ENCODE results near the gene AMOT. TPM values are rescaled to one million over a fixed set of nuclear protein-coding genes. Genes with fewer than 3 reads are reported as not detected.

Gene AMOT
- total and polyA plus RNA-seq, 2 experiments from 2014 or later, result 52.1 to 93.3 TPM

DNA sequence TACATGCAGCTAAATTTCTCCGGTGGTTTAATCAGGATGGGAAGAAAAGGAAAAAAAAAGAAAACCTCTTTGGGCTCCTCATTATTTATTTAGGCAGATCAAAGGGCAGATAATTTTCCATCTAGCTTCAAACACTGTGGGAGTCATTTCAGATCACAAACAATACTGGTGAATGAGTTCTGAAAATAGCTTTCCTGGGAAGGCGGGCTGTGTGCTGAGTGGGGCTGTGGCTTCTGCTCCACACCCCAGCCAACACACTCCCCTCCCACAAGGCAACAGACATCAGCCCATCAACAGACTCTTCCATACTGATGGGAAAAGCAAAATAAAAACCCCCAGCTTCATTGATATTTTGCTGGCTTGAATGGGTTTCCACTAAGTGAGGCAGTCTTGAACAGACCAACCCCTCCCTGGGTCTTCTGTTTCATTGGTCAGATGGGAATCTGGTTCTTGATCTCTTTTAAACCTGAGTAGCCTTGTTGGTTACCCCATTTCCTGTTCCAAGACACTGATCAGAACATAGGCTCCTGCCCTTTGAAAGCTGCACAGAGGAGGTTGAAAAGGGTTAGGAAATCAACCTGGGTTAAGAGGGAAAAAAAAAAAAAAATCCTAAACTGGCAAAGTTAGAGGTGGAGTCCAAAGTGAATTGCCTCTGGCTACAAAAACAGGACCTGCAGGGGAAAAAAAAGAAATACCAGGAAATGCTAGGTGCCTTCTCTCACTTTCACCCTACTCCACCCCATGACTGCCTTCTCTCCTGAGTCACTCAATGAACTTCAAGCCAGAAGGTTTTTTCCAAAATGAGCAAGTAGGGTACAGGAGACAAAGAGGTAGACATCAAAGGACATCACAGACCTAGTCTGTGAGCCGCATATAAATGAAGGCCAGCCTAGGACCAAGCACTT is 20.0 kb downstream of the AMOT start:
- 69% methylated on average over 3 of the region's 3 CpGs for WGBS (ENCODE audit: low lambda C conversion rate, missing lambda C conversion rate)

GRCh38 chrX:112819813-112820212 is 20.8 kb downstream of the AMOT start:
- Histone ChIP-seq H3K79me2 (peaks cover 52% of the 10 kb centered on the region), H3K4me2 (peak overlapping the region; percentile 60)
- WGBS (ENCODE audit: low lambda C conversion rate, missing lambda C conversion rate), result 62% methylated on average over 1 of the region's 1 CpG

More for the DNA sequence above, 20.0 kb downstream of the AMOT start:
- TF ChIP-seq CTCF (IDR thresholded peaks at IDR 0.05; ENCODE audit: poor library complexity) (no peak), EZH2 (IDR thresholded peaks at IDR 0.05; ENCODE audit: borderline replicate concordance) (no peak), EZH2phosphoT487 (IDR thresholded peaks at IDR 0.05; ENCODE audit: low read depth, severe bottlenecking, unreplicated experiment) (no peak)
- Histone ChIP-seq H2AFZ (no peak overlapping the region), H3K4me1 (ENCODE audit: insufficient read depth) (peaks cover 49% of the 10 kb centered on the region), H3K27me3 (no peaks in the 10 kb centered on the region), H3K4me2 (peak overlapping the region; percentile 60), H3K9me3 (ENCODE audit: low read depth) (no peaks in the 10 kb centered on the region), H3K9me2 (replicated peaks; ENCODE audit: insufficient read depth) (no peaks in the 10 kb centered on the region), H3K27ac (peak overlapping the region; percentile 70), H3K36me3 (replicated peaks; ENCODE audit: insufficient read depth, low read depth) (no peaks in the 10 kb centered on the region), H3K4me3 (no peak overlapping the region), H3K79me2 (peaks cover 52% of the 10 kb centered on the region), H4K20me1 (ENCODE audit: insufficient read depth, poor library complexity, severe bottlenecking) (peaks cover 6% of the 10 kb centered on the region)
- peak; percentile 27 for DNase-seq (ENCODE audit: low spot score)

GRCh38 chrX:112819008-112819640 is 21.5 kb downstream of the AMOT start:
- Histone ChIP-seq H3K4me1 (ENCODE audit: insufficient read depth) (peaks cover 49% of the 10 kb centered on the region), H3K36me3 (replicated peaks; ENCODE audit: insufficient read depth, low read depth) (no peaks in the 10 kb centered on the region), H3K9me3 (ENCODE audit: low read depth) (no peaks in the 10 kb centered on the region), H3K79me2 (peaks cover 56% of the 10 kb centered on the region), H3K27ac (peak overlapping the region; percentile 70), H4K20me1 (ENCODE audit: insufficient read depth, poor library complexity, severe bottlenecking) (peaks cover 6% of the 10 kb centered on the region), H2AFZ (no peak overlapping the region), H3K27me3 (no peaks in the 10 kb centered on the region), H3K9me2 (replicated peaks; ENCODE audit: insufficient read depth) (no peaks in the 10 kb centered on the region), H3K4me2 (peak overlapping the region; percentile 60), H3K4me3 (no peak overlapping the region)
- peak; percentile 30 for DNase-seq (ENCODE audit: low spot score)
- TF ChIP-seq EZH2 (IDR thresholded peaks at IDR 0.05; ENCODE audit: borderline replicate concordance), result no peak
- no peak for TF ChIP-seq EZH2phosphoT487 (IDR thresholded peaks at IDR 0.05; ENCODE audit: low read depth, severe bottlenecking, unreplicated experiment)
- no peak for TF ChIP-seq CTCF (IDR thresholded peaks at IDR 0.05; ENCODE audit: poor library complexity)
- WGBS (ENCODE audit: low lambda C conversion rate, missing lambda C conversion rate), result 35% methylated on average over 2 of the region's 2 CpGs

More at GRCh38 chrX:112819813-112820212, 20.8 kb downstream of the AMOT start:
- TF ChIP-seq EZH2phosphoT487 (IDR thresholded peaks at IDR 0.05; ENCODE audit: low read depth, severe bottlenecking, unreplicated experiment) (no peak), EZH2 (IDR thresholded peaks at IDR 0.05; ENCODE audit: borderline replicate concordance) (no peak), CTCF (IDR thresholded peaks at IDR 0.05; ENCODE audit: poor library complexity) (no peak)
- Histone ChIP-seq H3K36me3 (replicated peaks; ENCODE audit: insufficient read depth, low read depth) (no peaks in the 10 kb centered on the region), H3K27ac (peak overlapping the region; percentile 70), H3K4me3 (no peak overlapping the region), H2AFZ (no peak overlapping the region), H3K9me2 (replicated peaks; ENCODE audit: insufficient read depth) (no peaks in the 10 kb centered on the region), H4K20me1 (ENCODE audit: insufficient read depth, poor library complexity, severe bottlenecking) (peaks cover 6% of the 10 kb centered on the region), H3K4me1 (ENCODE audit: insufficient read depth) (peaks cover 49% of the 10 kb centered on the region), H3K27me3 (no peaks in the 10 kb centered on the region), H3K9me3 (ENCODE audit: low read depth) (no peaks in the 10 kb centered on the region)
- no peak for DNase-seq (ENCODE audit: low spot score)
